GM23338 (cell line): ENCODE measurements around the gene AR. TPM values are rescaled to one million over a fixed set of nuclear protein-coding genes. Genes with fewer than 3 reads are reported as not detected.

Source experiments
- ATAC-seq: fragments of 200-7000 bp; cut with Tn5 transposase; 3 replicates; pipeline ENCODE4 v1.9.1; 2020
- DNase-seq: peaks from one replicate; pipeline ENCODE4 v3.0.0-alpha.2; 2015; ENCODE audit warnings: low spot score
- H2AFZ ChIP-seq: fragments of 200-600 bp; sonication (generic); 2 replicates; pipeline ENCODE4 v1.8.0; 2016; ENCODE audit warnings: antibody characterized with exemption, mild to moderate bottlenecking, moderate library complexity
- H3F3A ChIP-seq: fragments of 200-600 bp; sonication (generic); replicated peaks from 2 replicates; pipeline ENCODE4 v1.8.0; 2017; ENCODE audit warnings: antibody characterized with exemption, mixed run types, low read depth
- H3K27ac ChIP-seq: fragments of 200-600 bp; sonication (generic); 2 replicates; pipeline ENCODE4 v1.6.1; 2016; ENCODE audit warnings: low read depth
- H3K27me3 ChIP-seq: fragments of 200-600 bp; sonication (generic); 2 replicates; pipeline ENCODE4 v1.8.0; 2016; ENCODE audit warnings: mild to moderate bottlenecking, mixed run types, moderate library complexity; ENCODE audit not compliant: insufficient read depth
- H3K36me3 ChIP-seq: fragments of 200-600 bp; sonication (generic); 2 replicates; pipeline ENCODE4 v1.8.0; 2016; ENCODE audit warnings: mild to moderate bottlenecking; ENCODE audit not compliant: insufficient read depth
- H3K4me1 ChIP-seq: fragments of 200-600 bp; sonication (generic); 2 replicates; pipeline ENCODE4 v1.8.0; 2016; ENCODE audit warnings: mild to moderate bottlenecking, moderate library complexity; ENCODE audit not compliant: insufficient read depth
- H3K4me2 ChIP-seq: fragments of 200-600 bp; sonication (generic); 2 replicates; pipeline ENCODE4 v1.7.1; 2017; ENCODE audit warnings: mixed run types
- H3K4me3 ChIP-seq: fragments of 200-600 bp; sonication (generic); 2 replicates; pipeline ENCODE4 v1.6.1; 2016; ENCODE audit warnings: mixed run types
- H3K79me2 ChIP-seq: fragments of 200-600 bp; sonication (generic); replicated peaks from 2 replicates; pipeline ENCODE4 v1.8.0; 2017; ENCODE audit warnings: mild to moderate bottlenecking; ENCODE audit not compliant: insufficient read depth
- H3K9me2 ChIP-seq: fragments of 200-600 bp; sonication (generic); 2 replicates; pipeline ENCODE4 v1.8.0; 2017; ENCODE audit not compliant: insufficient read depth
- H4K20me1 ChIP-seq: fragments of 200-600 bp; sonication (generic); replicated peaks from 2 replicates; pipeline ENCODE4 v1.8.0; 2017; ENCODE audit warnings: mild to moderate bottlenecking; ENCODE audit not compliant: insufficient read depth
- H3K27ac Mint-ChIP-seq: 2 replicates; pipeline ENCODE4 v1.8.0; 2020; ENCODE audit warnings: inconsistent platforms, mild to moderate bottlenecking, moderate library complexity, mixed read lengths
- H3K27me3 Mint-ChIP-seq: 3 replicates; pipeline ENCODE4 v1.8.0; 2022; ENCODE audit warnings: low read depth, mild to moderate bottlenecking, moderate library complexity, mixed read lengths, inconsistent platforms; ENCODE audit not compliant: insufficient read depth, poor library complexity
- H3K36me3 Mint-ChIP-seq: 3 replicates; pipeline ENCODE4 v1.8.0; 2021; ENCODE audit warnings: low read depth, mild to moderate bottlenecking, inconsistent platforms, moderate library complexity, mixed read lengths
- H3K4me1 Mint-ChIP-seq: 3 replicates; pipeline ENCODE4 v1.8.0; 2020; ENCODE audit warnings: mild to moderate bottlenecking, inconsistent platforms, mixed read lengths
- H3K4me3 Mint-ChIP-seq: 3 replicates; pipeline ENCODE4 v1.8.0; 2021; ENCODE audit warnings: moderate library complexity, mild to moderate bottlenecking, inconsistent platforms, mixed read lengths
- H3K9me3 Mint-ChIP-seq: 3 replicates; pipeline ENCODE4 v1.8.0; 2020; ENCODE audit warnings: moderate library complexity, mild to moderate bottlenecking, inconsistent platforms, mixed read lengths
- CTCF ChIP-seq, 2 experiments: fragments of 200-600 bp in 1 of 2; sonication (generic) in 1 of 2; conservative IDR thresholded peaks; 2 replicates each; pipeline versions ENCODE4 v1.5.1 to v1.6.1; 2016 to 2017; ENCODE audit warnings: antibody characterized with exemption in 2 of 2, low read depth in 2 of 2, mild to moderate bottlenecking in 2 of 2, moderate library complexity in 1 of 2
- ETS1 ChIP-seq: IDR thresholded peaks from 2 replicates; pipeline ENCODE4 v1.6.1; 2016; ENCODE audit warnings: antibody characterized with exemption
- STAT1 ChIP-seq: IDR thresholded peaks from one replicate; pipeline ENCODE4 v1.6.1; 2016; ENCODE audit warnings: antibody characterized with exemption; ENCODE audit not compliant: unreplicated experiment
- ZNF462 ChIP-seq: fragments of 250-450 bp; sonication (Bioruptor Pico); IDR thresholded peaks from 2 replicates; pipeline ENCODE4 v1.5.0; 2020; ENCODE audit warnings: mild to moderate bottlenecking, moderate library complexity
- polyA plus RNA-seq: library from polyadenylated mRNA; unstranded; fragments of >200 nt; fragmentation: Nextera tagmentation; extraction: Ambion mirVana; gene quantifications from 2 replicates; pipeline ENCODE4 v1.2.1, GENCODE V29; 2016
- total RNA-seq: library from RNA; depleted of rRNA; stranded (reverse); fragments of >200 nt; shearing (Covaris generic); gene quantifications from 2 replicates; pipeline ENCODE4 v1.2.3, GENCODE V29; 2014

AR gene
- total and polyA plus RNA-seq, 2 experiments from 2014 or later: 11.2 to 13.3 TPM

- TF ChIP-seq CTCF (conservative IDR thresholded peaks at IDR 0.05; ENCODE audit: low read depth in 2 of 2): no peak
Observed at GRCh38 chrX:67723580-67724351, 179.9 kb downstream of the AR start (continued).

GRCh38 chrX:67724359-67725110 is 180.7 kb downstream of the AR start:
- H3K27ac ChIP-seq: no peak overlapping the region
- Mint-ChIP-seq H3K4me1 (no peaks in the 10 kb centered on the region), H3K9me3 (no peaks in the 10 kb centered on the region), H3K27ac (no peak overlapping the region), H3K36me3 (peaks cover 43% of the 10 kb centered on the region), H3K27me3 (no peaks in the 10 kb centered on the region), H3K4me3 (no peak overlapping the region)
- no peaks in the 10 kb centered on the region for H3K9me2 ChIP-seq
- H3K27me3 ChIP-seq: no peaks in the 10 kb centered on the region
- TF ChIP-seq CTCF (conservative IDR thresholded peaks at IDR 0.05; ENCODE audit: low read depth in 2 of 2): peak in 1 of 2 experiments; percentile 49; a peak in 2 of 4 replicates
- TF ChIP-seq ETS1: no peak
- TF ChIP-seq STAT1: no peak
- no peaks in the 10 kb centered on the region for H3K36me3 ChIP-seq
- no peak overlapping the region for H3K4me3 ChIP-seq
- H3K4me1 ChIP-seq: no peaks in the 10 kb centered on the region
- ATAC-seq: no peak
- H2AFZ ChIP-seq: no peak overlapping the region
- no peaks in the 10 kb centered on the region for H3F3A ChIP-seq
- no peaks in the 10 kb centered on the region for H4K20me1 ChIP-seq
- no peak for DNase-seq
- no peaks in the 10 kb centered on the region for H3K79me2 ChIP-seq
- H3K4me2 ChIP-seq: no peak overlapping the region

- Histone ChIP-seq H3K4me2 (no peak overlapping the region), H3F3A (no peaks in the 10 kb centered on the region), H3K9me2 (no peaks in the 10 kb centered on the region), H3K4me3 (no peak overlapping the region), H2AFZ (no peak overlapping the region), H3K36me3 (no peaks in the 10 kb centered on the region), H4K20me1 (no peaks in the 10 kb centered on the region), H3K27ac (no peak overlapping the region), H3K79me2 (no peaks in the 10 kb centered on the region), H3K27me3 (no peaks in the 10 kb centered on the region), H3K4me1 (no peaks in the 10 kb centered on the region)
- no peaks in the 10 kb centered on the region for H3K9me3 Mint-ChIP-seq
- no peak overlapping the region for H3K4me3 Mint-ChIP-seq
- no peaks in the 10 kb centered on the region for H3K27me3 Mint-ChIP-seq
- H3K36me3 Mint-ChIP-seq: peaks cover 39% of the 10 kb centered on the region
- DNase-seq: no peak
- no peak overlapping the region for H3K27ac Mint-ChIP-seq
- H3K4me1 Mint-ChIP-seq: no peaks in the 10 kb centered on the region
- no peak for ATAC-seq
- TF ChIP-seq ZNF462 (CRISPR knock-in tag): no peak
Observed at GRCh38 chrX:67725471-67725870, 181.7 kb downstream of the AR start.
